ENCODE results near the gene SLC18A2.
"Not testable (repeated sequence)": the region's sequence is repeated elsewhere in the genome, so short reads cannot be mapped to it uniquely, and the experiment has no call there.

SLC18A2 gene

DNA sequence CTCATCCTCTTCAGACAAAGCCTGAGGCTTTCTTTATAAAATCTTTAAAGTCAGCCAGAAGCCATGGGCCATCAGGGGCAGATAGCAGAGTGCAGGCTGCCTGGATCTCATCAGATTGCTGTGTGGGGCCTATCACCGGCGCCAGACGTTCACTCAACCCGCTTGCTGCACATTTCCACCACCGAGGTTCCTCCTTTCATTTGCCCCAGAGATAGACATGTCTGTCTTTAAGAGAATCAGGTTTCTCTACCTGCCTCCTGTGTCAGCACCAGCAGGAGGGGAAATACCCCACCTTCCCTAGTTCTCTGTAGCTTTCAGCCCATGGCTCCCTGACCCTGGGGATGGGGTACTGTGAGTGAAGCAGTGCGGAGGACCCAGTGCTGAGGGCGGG lies 22.0 kb downstream of the SLC18A2 start:
- DNase-seq (ENCODE audit: low read depth in 2 of 2): no peak

DNA sequence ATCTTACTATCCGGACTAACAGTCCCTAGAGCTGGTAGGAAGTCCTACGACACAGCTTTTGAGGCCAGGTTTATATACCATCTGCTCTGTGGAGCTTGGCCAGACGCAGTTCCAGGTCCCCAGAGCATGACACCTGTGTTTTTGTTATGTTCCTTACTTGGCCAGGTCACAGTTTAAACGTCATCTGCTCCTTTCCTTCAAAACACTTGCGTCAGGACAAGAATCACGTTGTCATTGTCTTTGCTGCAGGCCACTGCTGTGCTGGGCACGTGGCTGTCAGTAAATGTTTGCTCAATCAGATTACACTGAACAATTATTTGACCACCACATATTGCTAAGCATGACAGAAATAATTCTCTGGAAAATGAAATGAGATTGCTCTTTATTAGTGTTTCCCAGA lies 23.9 kb downstream of the SLC18A2 start:
- DNase-seq (ENCODE audit: low read depth in 2 of 2): no peak

DNA sequence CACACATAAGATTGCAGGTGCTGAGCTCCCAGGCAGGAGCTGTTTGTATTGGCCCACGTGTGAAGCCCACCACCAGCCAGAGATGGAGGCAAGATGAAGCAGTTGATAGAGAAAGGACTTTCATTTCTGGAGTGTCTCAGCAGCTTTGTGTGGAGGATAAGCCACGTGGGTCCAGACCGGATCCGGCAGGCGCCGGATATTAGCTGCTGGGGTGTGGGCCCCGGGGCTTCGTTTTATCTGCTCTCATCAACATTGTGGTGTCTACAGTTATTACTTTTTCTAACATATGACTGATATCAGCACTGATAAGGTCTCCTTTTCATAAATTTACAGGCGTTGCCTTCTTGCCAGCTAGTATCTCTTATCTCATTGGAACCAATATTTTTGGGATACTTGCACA lies 25.5 kb downstream of the SLC18A2 start:
- no peak for DNase-seq (ENCODE audit: low read depth in 2 of 2)

DNA sequence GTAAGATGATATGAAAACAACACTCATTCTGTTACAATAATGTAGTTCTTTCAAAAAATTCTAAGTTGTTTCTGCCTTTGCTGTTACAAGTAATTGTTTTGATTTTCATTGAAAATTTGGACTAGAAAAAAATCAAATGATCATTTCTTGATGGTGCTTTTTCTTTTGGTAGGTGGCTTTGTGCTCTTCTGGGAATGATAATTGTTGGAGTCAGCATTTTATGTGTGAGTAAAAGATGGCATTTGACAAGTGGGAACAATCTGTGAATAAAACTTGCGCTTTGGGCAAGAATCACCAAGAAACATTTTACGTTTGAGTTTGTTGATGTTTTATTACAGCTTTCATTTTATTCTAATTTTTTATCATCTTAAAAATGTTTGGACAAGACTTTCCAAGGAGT lies 25.9 kb downstream of the SLC18A2 start:
- DNase-seq (ENCODE audit: low read depth in 2 of 2): no peak

DNA sequence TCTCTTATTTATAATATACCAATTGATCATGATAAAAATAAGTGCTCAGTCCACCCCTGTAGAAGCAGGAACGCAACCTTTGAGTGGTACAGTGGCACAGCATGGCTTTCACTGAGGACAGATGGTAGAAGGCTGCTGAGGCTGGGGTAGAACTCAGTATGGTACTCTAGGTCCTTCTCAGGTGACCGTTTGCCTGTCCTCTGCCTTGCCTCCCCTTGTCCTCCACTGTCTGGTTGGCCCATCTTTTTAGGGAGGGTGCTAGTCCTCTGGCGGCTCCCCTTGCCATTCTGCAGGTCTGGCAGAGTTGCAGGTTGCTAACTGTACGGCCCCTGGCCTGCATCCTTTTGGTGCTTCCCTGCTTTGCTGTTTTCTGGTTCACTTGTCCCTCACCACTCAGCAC lies 27.3 kb downstream of the SLC18A2 start:
- no peak for DNase-seq (ENCODE audit: low read depth in 2 of 2)

DNA sequence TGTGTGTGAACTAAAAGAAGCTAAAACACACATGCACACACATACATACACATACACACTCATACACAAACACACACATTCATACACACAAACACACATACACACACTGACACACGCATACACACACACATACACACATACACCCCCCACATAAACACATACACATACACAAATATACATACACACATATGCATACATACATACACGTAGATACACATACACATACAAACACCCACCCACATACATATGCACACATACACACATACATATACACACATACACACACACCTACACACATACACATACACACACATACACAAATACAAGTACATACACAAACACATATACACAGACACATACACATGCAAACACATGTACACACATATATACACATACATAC lies 28.0 kb downstream of the SLC18A2 start:
- DNase-seq (ENCODE audit: low read depth in 2 of 2): no peak

DNA sequence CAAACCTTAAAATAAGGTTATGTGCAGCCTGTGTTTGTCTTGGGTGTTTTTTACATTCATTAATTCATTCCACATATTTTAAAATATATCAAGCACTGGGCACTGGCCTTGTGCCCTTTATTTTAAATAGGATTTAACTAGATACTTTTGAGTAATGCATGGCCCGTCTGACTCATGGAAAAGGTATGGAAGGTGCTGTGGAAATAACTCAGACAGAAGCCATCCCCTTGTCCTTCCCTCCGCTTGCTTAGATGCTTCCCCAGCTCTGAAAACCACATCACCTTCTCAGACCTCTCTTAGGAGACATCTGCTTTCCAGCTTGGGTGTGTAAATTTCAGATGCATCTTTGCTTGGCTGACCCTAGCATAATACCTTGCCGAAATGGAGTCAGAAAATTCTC lies 30.5 kb downstream of the SLC18A2 start:
- DNase-seq (ENCODE audit: low read depth in 2 of 2): no peak

DNA sequence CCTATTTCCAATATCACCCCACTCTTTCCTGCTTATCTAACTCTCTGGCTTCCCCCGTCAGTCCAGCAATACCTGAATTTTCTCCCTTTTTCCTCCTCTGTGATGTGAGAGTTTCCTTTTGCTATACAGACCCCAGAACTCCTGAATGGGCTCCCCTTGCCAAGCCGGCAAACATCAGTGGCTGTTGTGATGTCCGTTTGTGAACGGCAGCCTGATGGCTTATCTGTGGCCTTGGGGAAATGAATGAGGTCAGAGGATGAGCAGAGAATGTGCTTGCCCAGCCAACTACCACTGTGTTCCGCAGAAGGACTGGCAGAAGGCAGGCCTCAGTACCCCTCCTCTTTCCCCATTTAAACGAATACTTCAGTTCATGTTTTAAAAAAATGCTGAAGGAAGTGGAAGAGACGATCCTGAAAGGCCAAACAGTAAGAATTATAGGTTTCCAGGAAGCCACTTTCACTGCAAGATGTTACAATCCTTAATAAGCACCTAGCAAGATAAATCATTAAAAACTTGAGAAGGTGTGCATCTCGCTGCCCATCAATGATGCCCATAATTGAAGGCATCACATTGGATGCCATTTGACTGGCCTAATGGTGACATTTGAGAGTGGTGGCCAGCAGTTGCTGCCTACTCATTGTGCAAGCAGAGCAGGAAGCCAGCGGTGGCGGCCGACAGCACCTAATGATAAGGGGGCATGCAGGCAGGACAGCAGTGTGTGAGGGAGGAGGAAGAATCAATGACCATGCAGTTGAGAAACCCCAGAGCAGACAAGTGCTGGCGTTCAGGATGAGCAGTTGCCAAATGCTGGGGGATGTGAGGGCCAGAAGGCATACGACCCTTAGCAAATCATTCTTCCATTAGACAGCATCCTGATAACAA lies 31.5 kb downstream of the SLC18A2 start:
- DNase-seq (ENCODE audit: low read depth in 2 of 2): no peak

DNA sequence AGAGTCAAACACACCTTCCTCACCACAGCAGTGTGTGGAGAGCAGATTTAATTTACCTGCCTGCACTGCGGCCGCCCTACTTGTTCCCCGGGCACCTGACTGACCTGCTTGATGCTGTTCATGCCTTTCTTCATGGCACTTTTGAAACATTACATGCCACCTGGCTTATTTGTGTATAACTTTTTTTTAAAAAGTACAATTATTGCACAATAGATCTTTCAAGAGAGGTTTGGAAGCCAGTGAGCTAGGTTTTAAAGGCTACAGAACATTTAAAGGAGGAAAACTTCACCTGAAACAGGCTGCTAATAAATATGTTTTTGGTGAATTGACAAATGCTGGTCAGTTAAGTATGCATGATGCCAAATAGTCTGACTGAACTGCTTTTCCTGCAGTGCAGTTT lies 33.1 kb downstream of the SLC18A2 start:
- no peak for DNase-seq (ENCODE audit: low read depth in 2 of 2)

DNA sequence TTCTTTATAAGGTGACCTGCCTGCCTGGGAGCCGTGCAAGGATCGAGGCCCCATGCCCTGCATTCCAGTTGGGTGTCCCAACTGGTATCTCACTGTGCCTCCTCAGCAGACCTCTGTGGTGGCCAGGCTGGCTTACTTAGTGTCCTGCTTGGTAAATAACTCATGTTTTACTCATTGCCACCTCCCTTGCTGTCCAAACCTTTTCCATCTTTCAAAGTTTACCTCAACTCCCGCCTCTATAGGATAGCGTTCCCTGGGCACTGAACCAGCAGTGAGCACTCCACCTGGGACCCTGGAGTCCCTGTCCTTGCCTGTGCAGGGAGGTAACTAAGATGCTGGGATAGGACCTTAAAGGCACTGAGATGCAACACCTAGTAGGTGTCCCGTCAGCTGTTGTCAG lies 33.6 kb downstream of the SLC18A2 start:
- no peak for DNase-seq (ENCODE audit: low read depth in 2 of 2)

DNA sequence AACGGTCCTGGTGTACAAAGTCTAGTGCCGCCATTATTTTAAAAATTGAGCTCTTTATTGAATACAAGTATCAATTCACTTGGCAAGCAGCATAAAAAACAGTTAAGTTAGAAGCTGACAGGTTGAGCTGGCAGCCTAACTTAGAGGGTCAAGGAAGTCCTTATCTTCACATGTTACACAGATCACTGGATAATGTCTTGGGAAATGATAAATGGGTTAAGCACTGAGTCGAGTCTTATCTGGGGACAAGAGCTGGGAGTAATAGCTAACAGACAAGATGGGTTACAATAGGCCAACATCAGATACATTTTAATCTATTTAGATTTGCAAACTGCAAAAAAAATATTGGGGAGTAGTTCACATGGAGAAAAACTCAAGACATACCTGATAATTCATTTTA lies 34.2 kb downstream of the SLC18A2 start:
- DNase-seq (ENCODE audit: low read depth in 2 of 2): no peak

DNA sequence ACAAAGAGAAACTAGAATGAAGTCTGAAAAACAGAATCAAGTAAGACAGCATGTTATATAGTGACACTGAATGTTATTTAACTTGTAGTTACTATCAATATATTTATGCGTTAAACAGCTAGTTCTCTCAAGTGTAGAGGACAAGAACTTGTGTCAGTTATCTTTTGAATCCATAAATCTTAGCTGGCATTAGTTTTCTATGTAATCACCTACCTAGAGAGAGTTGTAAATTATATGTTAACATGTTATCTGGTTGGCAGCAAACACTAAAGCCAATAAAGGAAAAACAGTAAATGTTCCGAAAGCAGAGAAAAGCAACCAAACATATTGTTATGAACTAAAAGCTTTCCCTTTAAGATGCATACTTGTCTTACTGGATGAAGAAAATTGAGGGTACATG lies 36.8 kb downstream of the SLC18A2 start:
- no peak for DNase-seq (ENCODE audit: low read depth in 2 of 2)

DNA sequence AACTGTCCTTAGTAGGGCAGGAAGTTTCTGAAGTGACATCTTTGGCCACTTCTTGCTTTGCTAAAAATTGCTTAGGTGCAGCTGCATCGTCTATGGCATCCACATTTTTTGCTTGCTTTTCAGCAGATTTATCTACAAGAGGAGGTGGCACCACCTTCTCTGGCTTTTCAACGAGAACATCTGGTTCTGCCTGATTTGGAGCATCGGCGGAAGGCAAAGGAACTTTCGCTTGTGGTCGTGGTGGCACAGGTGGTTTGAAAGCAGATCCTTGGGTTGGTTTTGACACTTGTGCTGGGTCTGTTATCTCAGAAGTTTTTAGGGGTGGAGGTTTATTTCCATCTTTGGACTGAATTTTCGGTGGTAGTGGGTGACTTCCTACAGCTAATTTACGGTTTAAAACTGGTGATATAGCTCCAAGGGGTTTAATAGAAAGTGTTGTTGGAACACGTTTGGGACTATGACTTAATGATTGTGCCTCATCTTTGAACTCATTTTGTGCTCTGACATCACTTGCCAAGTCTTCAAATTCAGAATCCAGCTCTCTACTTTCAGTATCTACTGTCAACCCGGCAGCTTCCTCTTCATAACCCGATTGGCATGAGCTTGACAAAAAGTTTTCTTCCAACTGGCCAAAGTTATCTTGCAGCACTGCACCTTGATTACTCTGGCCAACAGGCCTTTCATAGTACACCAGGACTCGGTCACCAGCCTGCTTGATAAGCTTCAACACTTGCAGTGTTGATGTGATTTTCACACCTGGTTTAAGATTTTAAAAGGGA lies 44.0 kb downstream of the SLC18A2 start:
- DNase-seq (ENCODE audit: low read depth in 2 of 2): no peak

DNA sequence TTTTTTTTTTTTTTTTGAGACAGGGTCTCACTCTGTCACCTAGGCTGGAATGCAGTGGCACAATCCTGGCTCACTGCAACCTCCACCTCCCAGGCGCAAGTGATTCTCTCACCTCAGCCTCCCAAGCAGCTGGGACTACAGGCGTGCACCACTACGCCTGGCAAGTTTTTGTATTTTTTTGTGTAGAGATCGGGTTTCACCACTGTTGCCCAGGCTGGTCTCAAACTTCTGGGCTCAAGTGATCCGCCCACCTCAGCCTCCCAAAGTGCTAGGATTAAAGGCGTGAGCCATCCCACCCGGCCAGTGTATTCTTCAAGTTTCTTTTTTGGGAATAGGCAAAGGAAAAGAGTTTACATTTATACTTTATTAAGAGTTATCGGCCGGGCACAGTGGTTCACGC lies 50.0 kb downstream of the SLC18A2 start:
- DNase-seq (ENCODE audit: low read depth in 2 of 2): not testable (repeated sequence)

DNA sequence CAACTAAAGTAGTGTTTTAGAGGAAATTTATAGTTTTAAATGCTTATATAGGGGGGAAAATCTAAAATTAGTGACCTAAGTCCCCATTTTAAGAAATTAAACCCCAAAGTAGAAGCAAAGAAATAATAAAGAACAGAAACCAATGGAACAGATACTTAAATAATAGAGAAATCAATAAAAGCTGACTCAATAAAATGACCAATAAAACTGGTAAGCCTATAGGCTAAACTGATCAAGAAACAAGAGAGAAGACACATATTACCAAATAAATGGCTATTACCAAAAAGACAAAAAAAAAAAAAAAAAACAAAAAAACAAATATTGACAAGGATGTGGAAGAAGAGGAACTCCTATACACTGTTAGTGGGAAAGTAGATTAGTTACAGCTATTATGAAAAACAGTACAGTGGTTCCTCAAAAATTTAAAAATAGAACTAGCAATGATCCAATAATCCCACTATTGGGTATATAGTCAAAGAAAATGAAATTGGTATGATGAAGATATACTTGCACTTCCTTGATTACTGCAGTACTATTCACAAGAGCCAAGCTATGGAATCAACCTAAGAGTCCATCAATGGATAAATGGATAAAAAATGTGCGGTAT lies 53.2 kb downstream of the SLC18A2 start:
- no peak for DNase-seq (ENCODE audit: low read depth in 2 of 2)

DNA sequence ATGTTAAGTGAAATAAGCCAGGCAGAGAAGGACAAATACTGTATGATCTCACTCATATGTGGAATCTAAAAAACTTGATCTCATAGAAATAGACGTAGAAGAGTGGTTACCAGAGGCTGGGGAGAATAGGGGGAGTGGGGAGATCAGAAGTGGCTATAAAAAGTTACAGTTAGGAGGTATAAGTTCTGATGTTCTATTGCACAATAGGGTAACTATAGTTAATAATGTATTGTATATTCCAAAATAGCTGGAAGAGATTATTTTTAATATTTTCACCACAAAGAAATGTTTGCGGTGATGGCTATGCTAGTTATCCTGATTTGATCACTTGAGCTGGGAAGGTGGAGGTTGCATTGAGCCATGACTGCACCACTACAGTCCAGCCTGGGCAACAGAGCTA lies 53.8 kb downstream of the SLC18A2 start:
- DNase-seq (ENCODE audit: low read depth in 2 of 2): no peak

DNA sequence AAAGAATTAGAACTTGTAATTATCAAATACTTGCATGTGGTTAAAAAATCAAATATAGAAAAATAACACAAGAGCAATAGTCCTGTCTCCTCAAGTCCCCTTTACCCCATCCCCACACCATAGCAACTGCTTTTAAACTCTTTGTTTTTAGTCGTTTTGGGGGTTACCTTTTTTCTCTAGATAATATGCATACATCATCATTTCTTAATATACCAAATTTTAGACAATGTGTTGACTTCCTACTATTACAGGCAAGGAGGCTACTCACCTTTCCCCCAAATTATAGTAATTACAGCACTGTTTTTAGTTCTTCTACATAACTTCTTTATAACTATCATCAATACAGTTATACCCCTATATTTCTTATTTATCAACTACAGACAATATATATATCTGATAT lies 57.3 kb downstream of the SLC18A2 start:
- DNase-seq (ENCODE audit: low read depth in 2 of 2): no peak

DNA sequence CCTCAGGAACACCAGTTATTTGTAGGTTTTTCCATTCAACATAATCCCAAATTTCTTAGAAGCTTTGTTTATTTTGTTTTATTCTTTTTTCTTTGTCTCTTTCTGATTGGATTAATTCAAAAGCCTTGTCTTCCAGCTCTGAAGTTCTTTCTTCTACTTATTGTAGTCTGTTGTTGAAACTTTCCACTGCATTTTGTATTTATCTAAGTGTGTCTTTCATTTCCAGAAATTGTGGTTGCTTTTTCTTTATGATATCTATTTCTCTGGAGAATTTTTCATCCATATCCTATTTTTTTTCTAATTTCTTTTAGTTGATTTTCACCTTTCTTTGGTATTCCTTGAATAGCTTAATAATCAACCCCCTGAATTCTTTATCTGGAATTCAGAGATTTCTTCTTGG lies 58.5 kb downstream of the SLC18A2 start:
- DNase-seq (ENCODE audit: low read depth in 2 of 2): no peak

DNA sequence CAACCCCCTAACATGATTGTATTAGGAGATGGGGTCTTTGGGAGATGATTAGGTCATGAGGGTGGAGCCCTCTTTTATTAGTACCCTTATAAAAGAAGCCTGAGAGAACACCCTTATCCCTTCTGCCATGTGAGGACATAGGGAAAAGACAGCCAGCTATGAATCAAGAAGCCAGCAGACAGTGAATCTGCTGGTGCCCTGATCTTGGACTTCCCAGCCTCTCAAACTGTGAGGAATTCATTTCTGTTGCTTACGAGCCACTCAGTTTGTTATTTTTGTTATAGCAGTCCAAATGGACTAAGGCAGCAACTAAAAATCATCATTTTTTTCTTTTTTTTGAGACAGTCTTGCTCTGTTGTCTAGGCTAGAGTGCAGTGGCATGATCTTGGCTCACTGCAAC lies 59.8 kb downstream of the SLC18A2 start:
- DNase-seq (ENCODE audit: low read depth in 2 of 2): no peak

DNA sequence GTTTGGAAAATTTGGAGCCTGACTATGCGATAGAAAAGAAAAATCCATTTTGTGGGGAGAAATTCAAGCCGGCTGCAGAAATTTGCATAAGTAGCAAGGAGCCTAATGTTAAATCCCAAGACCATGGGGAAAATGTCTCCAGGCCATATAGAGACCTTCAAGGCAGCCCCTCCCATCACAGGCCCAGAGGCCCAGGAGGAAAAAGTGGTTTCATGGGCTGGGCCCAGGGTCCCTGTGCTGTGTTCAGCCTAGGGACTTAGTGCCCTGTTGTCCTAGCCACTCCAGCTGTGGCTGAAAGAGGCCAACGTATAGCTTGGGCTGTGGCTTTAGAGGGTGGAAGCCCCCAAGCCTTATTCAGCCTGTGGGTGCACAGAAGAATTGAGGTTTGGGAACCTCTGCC lies 62.5 kb downstream of the SLC18A2 start:
- DNase-seq (ENCODE audit: low read depth in 2 of 2): not testable (repeated sequence)

DNA sequence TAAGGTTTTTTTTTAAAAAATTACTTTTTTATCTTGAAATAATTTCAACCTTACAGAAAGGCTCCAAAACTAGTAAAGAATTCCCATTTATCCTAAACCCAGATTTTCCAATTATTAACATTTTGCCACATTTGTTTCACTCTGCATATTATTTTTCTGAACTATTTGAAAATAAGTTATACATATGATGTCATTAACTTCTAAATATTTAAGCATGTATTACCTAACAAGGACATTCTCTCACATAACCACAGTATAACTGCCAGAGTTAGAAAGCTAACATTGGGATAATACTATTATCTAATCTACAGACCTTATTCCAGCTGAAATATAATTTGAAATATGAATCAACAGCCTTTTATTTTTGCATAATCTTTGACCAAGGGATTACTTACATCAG lies 65.8 kb downstream of the SLC18A2 start:
- DNase-seq (ENCODE audit: low read depth in 2 of 2): no peak

DNA sequence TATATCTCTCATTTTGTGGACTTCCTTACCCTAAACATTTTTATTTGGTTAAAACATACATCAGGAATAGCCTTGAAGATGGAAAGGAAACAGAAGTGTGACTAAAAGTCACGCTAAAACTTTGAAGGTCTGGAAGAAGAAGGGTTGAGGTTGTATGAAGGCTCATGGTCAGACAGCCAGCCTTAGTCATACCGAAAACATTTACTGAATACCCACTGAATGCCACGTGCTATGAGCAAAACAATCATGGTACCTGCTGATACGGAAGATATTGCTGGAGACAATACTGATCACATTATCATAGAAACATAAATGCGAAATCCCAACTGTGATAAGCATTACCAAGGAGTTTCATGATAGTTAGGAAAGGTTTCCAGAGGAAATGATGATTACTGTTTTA lies 70.3 kb downstream of the SLC18A2 start:
- DNase-seq (ENCODE audit: low read depth in 2 of 2): no peak

DNA sequence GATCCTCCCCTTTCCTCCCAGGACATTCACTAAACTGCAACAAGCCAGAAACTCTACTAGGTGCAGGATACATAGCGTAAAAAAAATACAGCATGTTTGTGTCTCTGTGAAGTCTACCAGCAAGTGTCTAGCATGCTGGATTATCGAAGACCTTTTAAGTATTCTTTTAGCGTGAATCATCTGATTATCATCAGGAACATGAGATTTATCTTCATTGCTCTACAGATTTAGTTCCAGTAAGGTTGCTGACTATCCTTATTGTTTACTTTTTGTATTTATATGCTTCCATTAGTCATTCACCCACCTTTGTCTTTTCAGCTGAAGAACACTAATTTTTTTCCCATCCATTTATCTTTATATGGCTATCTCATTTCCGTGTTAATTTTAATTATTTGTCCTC lies 71.5 kb downstream of the SLC18A2 start:
- DNase-seq (ENCODE audit: low read depth in 2 of 2): no peak

Measured in fibroblast of skin of left biceps (primary cell).